ENCODE results near the gene SLC25A31. TPM values are rescaled to one million over a fixed set of nuclear protein-coding genes. Genes with fewer than 3 reads are reported as not detected.

SLC25A31 gene
- not detected for total RNA-seq
- total RNA-seq (2013), result not detected
- 0 to 0.05 (median 0) reads per million in 29 experiments for total RNA-seq

DNA sequence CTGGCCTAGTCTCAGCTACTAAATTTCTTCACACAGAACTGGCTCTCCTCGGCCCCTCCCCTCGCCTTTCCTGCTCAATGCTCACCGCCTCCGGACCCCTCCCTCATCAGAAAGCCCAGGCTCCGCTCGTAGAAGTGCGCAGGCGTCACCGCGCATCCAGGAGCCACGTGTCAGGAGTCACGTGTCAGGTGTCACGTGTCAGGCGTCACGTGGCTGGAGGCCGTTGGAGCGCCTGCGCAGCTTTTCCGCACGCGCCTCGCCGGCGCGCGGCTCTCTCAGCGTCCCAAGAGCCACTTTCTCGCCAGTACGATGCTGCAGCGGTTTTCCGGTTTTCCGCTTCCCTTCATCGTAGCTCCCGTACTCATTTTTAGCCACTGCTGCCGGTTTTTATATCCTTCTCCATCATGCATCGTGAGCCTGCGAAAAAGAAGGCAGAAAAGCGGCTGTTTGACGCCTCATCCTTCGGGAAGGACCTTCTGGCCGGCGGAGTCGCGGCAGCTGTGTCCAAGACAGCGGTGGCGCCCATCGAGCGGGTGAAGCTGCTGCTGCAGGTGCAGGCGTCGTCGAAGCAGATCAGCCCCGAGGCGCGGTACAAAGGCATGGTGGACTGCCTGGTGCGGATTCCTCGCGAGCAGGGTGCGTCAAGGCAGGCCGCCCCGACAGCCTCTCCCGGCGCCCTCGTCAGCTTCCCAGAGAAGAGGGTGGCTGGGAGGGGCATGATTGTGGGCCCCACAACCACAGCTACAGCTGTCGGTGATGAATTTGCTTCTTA is at the start of gene SLC25A31:
SLC25A31 (plus strand) TSS at position 259 of the 772 bp plus-strand sequence; CDS start at position 405, 146 bp downstream.
- 91% methylated on average over 51 of the region's 64 CpGs for WGBS (ENCODE audit: insufficient coverage)
- H3K36me3 ChIP-seq (ENCODE audit: control insufficient read depth in 2 of 2, extremely low read depth in 1 of 2, insufficient read depth in 1 of 2, low read length in 1 of 2), result no peaks in the 10 kb centered on the region

DNA sequence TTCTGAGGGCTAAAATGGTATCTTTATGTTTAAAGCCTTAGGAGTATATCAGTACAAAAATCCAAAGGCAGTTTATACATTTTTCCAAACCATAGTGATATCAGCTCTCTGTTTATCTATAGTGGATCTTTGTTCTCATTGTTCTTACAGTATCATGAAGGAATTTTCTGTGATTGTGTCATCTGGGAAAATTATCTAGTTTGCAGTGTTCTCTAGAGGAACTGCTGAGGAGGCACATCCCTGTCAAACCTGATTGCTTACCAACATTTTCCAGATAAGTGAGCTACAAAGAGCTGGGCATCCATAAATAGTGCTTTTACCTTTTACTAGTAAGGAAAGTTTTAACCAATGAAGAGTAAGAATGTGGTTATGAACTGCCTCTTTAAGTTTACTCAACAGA is 44.9 kb upstream of the SLC25A31 start:
- Histone ChIP-seq H3K36me3 (ENCODE audit: control insufficient read depth in 2 of 2, extremely low read depth in 1 of 2, insufficient read depth in 1 of 2, low read length in 1 of 2) (no peaks in the 10 kb centered on the region), H3K9me3 (no peaks in the 10 kb centered on the region), H3K4me3 (ENCODE audit: control insufficient read depth in 1 of 2, extremely low read depth in 1 of 2, low read length in 1 of 2) (no peak overlapping the region), H3K27me3 (replicated peaks in 1 of 2; ENCODE audit: control insufficient read depth in 2 of 2, extremely low read depth in 1 of 2, insufficient read depth in 2 of 2, low read length in 1 of 2) (no peaks in the 10 kb centered on the region), H3K27ac (ENCODE audit: low read length) (no peak overlapping the region), H3K4me1 (ENCODE audit: control insufficient read depth in 1 of 2, extremely low read depth in 1 of 2, insufficient read depth in 2 of 2, low read length in 2 of 2) (no peaks in the 10 kb centered on the region)
- no peak for ATAC-seq (replicated peaks in 1 of 4)
- H3K27ac Mint-ChIP-seq, result no peak overlapping the region
- DNase-seq, result no peak
- no peaks in the 10 kb centered on the region for H3K27me3 Mint-ChIP-seq
- H3K4me1 Mint-ChIP-seq, result no peaks in the 10 kb centered on the region
- ChIA-PET POLR2A (interaction anchor here in 1 of 2 donors (0.6 kb wide), 1 partner anchor 471 kb away, joined by 9 read pairs; no protein-coding TSS in a partner anchor), CTCF (no interaction called here)
- H3K9me3 Mint-ChIP-seq, result no peaks in the 10 kb centered on the region
- no peak overlapping the region for H3K4me3 Mint-ChIP-seq
- H3K36me3 Mint-ChIP-seq, result no peaks in the 10 kb centered on the region

More for the DNA sequence above, at the start of gene SLC25A31:
- Mint-ChIP-seq H3K4me3 (no peak within 1 kb of the TSS), H3K27ac (no peak within 1 kb of the TSS), H3K27me3 (peaks cover 2 to 4% of the 10 kb centered on the region in 2 donors), H3K36me3 (no peaks in the 10 kb centered on the region), H3K9me3 (no peaks in the 10 kb centered on the region), H3K4me1 (no peaks in the 10 kb centered on the region)
- Histone ChIP-seq H3K27me3 (replicated peaks in 1 of 2; ENCODE audit: control insufficient read depth in 2 of 2, extremely low read depth in 1 of 2, insufficient read depth in 2 of 2, low read length in 1 of 2) (no peaks in the 10 kb centered on the region), H3K9me3 (no peaks in the 10 kb centered on the region), H3K4me1 (ENCODE audit: control insufficient read depth in 1 of 2, extremely low read depth in 1 of 2, insufficient read depth in 2 of 2, low read length in 2 of 2) (no peaks in the 10 kb centered on the region), H3K27ac (ENCODE audit: low read length) (no peak within 1 kb of the TSS), H3K4me3 (ENCODE audit: control insufficient read depth in 1 of 2, extremely low read depth in 1 of 2, low read length in 1 of 2) (no peak within 1 kb of the TSS)
- DNase-seq (no peak), ATAC-seq (replicated peaks in 1 of 4) (no peak)
- ChIA-PET CTCF (no interaction called here), POLR2A (no interaction called here)

DNA sequence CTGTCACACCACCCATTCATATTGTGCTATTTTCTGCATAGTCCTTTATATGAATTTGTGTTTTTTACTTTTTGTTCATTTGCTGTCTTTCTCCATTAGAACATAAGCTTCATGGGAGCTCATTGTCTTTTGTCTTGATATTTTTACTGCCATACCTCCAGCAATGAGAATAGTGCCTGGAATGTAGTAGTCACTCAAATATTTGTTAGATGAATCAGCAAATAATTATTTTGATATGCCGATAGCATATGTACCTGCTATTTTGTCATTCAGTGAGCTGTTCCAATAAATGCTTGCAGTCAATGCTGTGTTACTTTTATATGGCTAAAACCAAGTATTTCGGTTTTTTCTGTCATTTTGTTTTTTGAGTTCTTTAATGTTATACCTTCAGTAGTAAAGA is 43.5 kb upstream of the SLC25A31 start:
- Histone ChIP-seq H3K36me3 (ENCODE audit: control insufficient read depth in 2 of 2, extremely low read depth in 1 of 2, insufficient read depth in 1 of 2, low read length in 1 of 2) (no peaks in the 10 kb centered on the region), H3K9me3 (no peaks in the 10 kb centered on the region), H3K4me1 (ENCODE audit: control insufficient read depth in 1 of 2, extremely low read depth in 1 of 2, insufficient read depth in 2 of 2, low read length in 2 of 2) (no peaks in the 10 kb centered on the region), H3K27me3 (replicated peaks in 1 of 2; ENCODE audit: control insufficient read depth in 2 of 2, extremely low read depth in 1 of 2, insufficient read depth in 2 of 2, low read length in 1 of 2) (no peaks in the 10 kb centered on the region), H3K4me3 (ENCODE audit: control insufficient read depth in 1 of 2, extremely low read depth in 1 of 2, low read length in 1 of 2) (no peak overlapping the region), H3K27ac (ENCODE audit: low read length) (no peak overlapping the region)
- ChIA-PET POLR2A (no interaction called here), CTCF (no interaction called here)
- Mint-ChIP-seq H3K36me3 (no peaks in the 10 kb centered on the region), H3K4me1 (no peaks in the 10 kb centered on the region), H3K27me3 (no peaks in the 10 kb centered on the region), H3K4me3 (no peak overlapping the region), H3K27ac (no peak overlapping the region), H3K9me3 (no peaks in the 10 kb centered on the region)
- ATAC-seq (replicated peaks in 1 of 4) (no peak), DNase-seq (no peak)
- WGBS (ENCODE audit: insufficient coverage), result 100% methylated on average over 1 of the region's 2 CpGs

DNA sequence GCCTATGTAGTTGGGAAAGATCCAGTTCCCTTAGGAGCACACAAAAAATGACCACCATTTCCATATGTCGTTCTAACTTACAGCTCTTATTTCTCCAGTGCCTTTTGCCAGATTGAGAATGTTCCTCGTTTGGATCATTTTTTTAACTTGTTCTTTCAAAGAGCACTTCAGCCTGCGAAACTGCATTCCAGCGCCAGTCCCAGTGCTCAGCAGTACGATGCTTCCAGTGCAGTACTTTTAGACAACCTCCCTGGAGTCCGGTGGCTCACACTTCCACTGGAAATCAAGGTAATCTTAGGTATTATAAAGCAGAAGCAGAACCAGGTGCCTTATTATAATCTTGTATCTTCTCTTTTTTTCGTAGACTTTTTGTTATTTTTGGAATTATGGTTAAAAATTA is 42.6 kb upstream of the SLC25A31 start:
- H3K27me3 Mint-ChIP-seq, result no peaks in the 10 kb centered on the region
- H3K4me3 Mint-ChIP-seq, result no peak overlapping the region
- WGBS (ENCODE audit: insufficient coverage), result 83% methylated on average over 5 of the region's 7 CpGs
- H3K36me3 Mint-ChIP-seq, result no peaks in the 10 kb centered on the region
- ATAC-seq (replicated peaks in 1 of 4), result no peak
- no peaks in the 10 kb centered on the region for H3K4me1 Mint-ChIP-seq
- POLR2A ChIA-PET, result no interaction called here
- no peak for DNase-seq
- Histone ChIP-seq H3K4me3 (ENCODE audit: control insufficient read depth in 1 of 2, extremely low read depth in 1 of 2, low read length in 1 of 2) (no peak overlapping the region), H3K4me1 (ENCODE audit: control insufficient read depth in 1 of 2, extremely low read depth in 1 of 2, insufficient read depth in 2 of 2, low read length in 2 of 2) (no peaks in the 10 kb centered on the region), H3K27me3 (replicated peaks in 1 of 2; ENCODE audit: control insufficient read depth in 2 of 2, extremely low read depth in 1 of 2, insufficient read depth in 2 of 2, low read length in 1 of 2) (no peaks in the 10 kb centered on the region), H3K27ac (ENCODE audit: low read length) (no peak overlapping the region), H3K9me3 (no peaks in the 10 kb centered on the region), H3K36me3 (ENCODE audit: control insufficient read depth in 2 of 2, extremely low read depth in 1 of 2, insufficient read depth in 1 of 2, low read length in 1 of 2) (no peaks in the 10 kb centered on the region)
- CTCF ChIA-PET, result no interaction called here
- H3K9me3 Mint-ChIP-seq, result peaks cover 0 to 3% (median 0%) of the 10 kb centered on the region in 3 donors
- no peak overlapping the region for H3K27ac Mint-ChIP-seq

DNA sequence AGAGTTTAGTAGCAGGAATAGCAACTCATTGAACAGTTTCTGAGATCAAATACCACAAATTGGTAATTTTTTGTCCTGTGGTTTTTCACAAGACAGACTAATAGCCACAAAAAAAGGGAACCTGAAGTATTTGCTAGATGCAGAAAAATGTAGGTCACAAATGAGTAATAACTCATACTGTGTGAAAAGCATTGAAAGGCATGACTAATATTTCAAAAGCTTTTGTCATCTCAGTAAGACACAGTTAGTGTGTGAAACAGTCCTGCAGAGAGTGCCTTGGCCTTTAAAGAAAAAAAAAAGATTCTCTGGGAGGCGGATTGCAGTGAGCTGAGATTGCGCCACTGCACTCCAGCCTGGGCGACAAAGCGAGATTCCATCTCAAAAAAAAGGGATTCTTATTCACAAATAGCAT is 31.4 kb upstream of the SLC25A31 start:
- H3K4me1 Mint-ChIP-seq, result no peaks in the 10 kb centered on the region
- ATAC-seq (replicated peaks in 1 of 4), result no peak
- CTCF ChIA-PET, result no interaction called here

DNA sequence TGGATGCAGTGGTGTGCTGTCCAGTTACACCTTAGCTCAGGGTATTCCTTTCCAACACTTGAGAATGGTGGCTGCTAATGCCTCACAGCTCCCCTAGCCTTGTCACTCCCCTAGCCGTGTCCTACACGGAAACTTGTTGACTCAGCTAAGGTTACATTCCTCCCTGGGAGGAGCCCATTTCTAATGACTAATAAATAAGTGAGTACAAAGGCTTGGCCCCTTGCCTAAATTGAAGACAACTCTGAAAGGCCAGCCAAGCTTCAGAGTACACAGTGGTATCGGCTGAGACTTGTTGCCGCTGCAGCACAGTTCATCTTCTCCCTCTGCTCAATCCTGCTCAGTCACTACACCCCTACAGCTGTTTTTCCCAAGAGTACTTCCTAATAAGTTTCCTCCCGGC is 21.2 kb upstream of the SLC25A31 start:
- Histone ChIP-seq H3K4me3 (ENCODE audit: control insufficient read depth in 1 of 2, extremely low read depth in 1 of 2, low read length in 1 of 2) (no peak overlapping the region), H3K9me3 (no peaks in the 10 kb centered on the region), H3K36me3 (ENCODE audit: control insufficient read depth in 2 of 2, extremely low read depth in 1 of 2, insufficient read depth in 1 of 2, low read length in 1 of 2) (no peaks in the 10 kb centered on the region), H3K27ac (ENCODE audit: low read length) (no peak overlapping the region), H3K27me3 (replicated peaks in 1 of 2; ENCODE audit: control insufficient read depth in 2 of 2, extremely low read depth in 1 of 2, insufficient read depth in 2 of 2, low read length in 1 of 2) (no peaks in the 10 kb centered on the region), H3K4me1 (ENCODE audit: control insufficient read depth in 1 of 2, extremely low read depth in 1 of 2, insufficient read depth in 2 of 2, low read length in 2 of 2) (no peaks in the 10 kb centered on the region)
- H3K4me1 Mint-ChIP-seq, result no peaks in the 10 kb centered on the region
- ATAC-seq (replicated peaks in 1 of 4) (no peak), DNase-seq (no peak)
- 100% methylated on average over 2 of the region's 5 CpGs for whole genome bisulfite sequencing (ENCODE audit: insufficient coverage)
- H3K36me3 Mint-ChIP-seq, result no peaks in the 10 kb centered on the region
- CTCF ChIA-PET, result no interaction called here
- POLR2A ChIA-PET, result no interaction called here
- H3K4me3 Mint-ChIP-seq, result no peak overlapping the region
- peaks cover 0 to 4% (median 0%) of the 10 kb centered on the region in 3 donors for H3K9me3 Mint-ChIP-seq
- H3K27ac Mint-ChIP-seq, result no peak overlapping the region
- H3K27me3 Mint-ChIP-seq, result peaks cover 0 to 7% of the 10 kb centered on the region in 2 donors

More for the DNA sequence above, 31.4 kb upstream of the SLC25A31 start:
- Histone ChIP-seq H3K36me3 (ENCODE audit: control insufficient read depth in 2 of 2, extremely low read depth in 1 of 2, insufficient read depth in 1 of 2, low read length in 1 of 2) (no peaks in the 10 kb centered on the region), H3K4me3 (ENCODE audit: control insufficient read depth in 1 of 2, extremely low read depth in 1 of 2, low read length in 1 of 2) (no peak overlapping the region), H3K27ac (ENCODE audit: low read length) (no peak overlapping the region), H3K9me3 (no peaks in the 10 kb centered on the region), H3K27me3 (replicated peaks in 1 of 2; ENCODE audit: control insufficient read depth in 2 of 2, extremely low read depth in 1 of 2, insufficient read depth in 2 of 2, low read length in 1 of 2) (no peaks in the 10 kb centered on the region), H3K4me1 (ENCODE audit: control insufficient read depth in 1 of 2, extremely low read depth in 1 of 2, insufficient read depth in 2 of 2, low read length in 2 of 2) (no peaks in the 10 kb centered on the region)
- Mint-ChIP-seq H3K9me3 (peaks cover 6 to 9% (median 7%) of the 10 kb centered on the region in 3 donors), H3K27ac (no peak overlapping the region), H3K36me3 (no peaks in the 10 kb centered on the region), H3K4me3 (no peak overlapping the region), H3K27me3 (peaks cover 5 to 6% of the 10 kb centered on the region in 2 donors)
- no peak for DNase-seq
- WGBS (ENCODE audit: insufficient coverage), result no CpG with 5 or more reads among the region's 4 CpGs
- POLR2A ChIA-PET, result no interaction called here
